ENCODE results near the gene CYSRT1. TPM values are rescaled to one million over a fixed set of nuclear protein-coding genes. Genes with fewer than 3 reads are reported as not detected.

Gene CYSRT1
- total and polyA plus RNA-seq, 7 experiments from 2014 or later, result 0.45 to 0.63 (median 0.49) TPM; not detected in 3

DNA sequence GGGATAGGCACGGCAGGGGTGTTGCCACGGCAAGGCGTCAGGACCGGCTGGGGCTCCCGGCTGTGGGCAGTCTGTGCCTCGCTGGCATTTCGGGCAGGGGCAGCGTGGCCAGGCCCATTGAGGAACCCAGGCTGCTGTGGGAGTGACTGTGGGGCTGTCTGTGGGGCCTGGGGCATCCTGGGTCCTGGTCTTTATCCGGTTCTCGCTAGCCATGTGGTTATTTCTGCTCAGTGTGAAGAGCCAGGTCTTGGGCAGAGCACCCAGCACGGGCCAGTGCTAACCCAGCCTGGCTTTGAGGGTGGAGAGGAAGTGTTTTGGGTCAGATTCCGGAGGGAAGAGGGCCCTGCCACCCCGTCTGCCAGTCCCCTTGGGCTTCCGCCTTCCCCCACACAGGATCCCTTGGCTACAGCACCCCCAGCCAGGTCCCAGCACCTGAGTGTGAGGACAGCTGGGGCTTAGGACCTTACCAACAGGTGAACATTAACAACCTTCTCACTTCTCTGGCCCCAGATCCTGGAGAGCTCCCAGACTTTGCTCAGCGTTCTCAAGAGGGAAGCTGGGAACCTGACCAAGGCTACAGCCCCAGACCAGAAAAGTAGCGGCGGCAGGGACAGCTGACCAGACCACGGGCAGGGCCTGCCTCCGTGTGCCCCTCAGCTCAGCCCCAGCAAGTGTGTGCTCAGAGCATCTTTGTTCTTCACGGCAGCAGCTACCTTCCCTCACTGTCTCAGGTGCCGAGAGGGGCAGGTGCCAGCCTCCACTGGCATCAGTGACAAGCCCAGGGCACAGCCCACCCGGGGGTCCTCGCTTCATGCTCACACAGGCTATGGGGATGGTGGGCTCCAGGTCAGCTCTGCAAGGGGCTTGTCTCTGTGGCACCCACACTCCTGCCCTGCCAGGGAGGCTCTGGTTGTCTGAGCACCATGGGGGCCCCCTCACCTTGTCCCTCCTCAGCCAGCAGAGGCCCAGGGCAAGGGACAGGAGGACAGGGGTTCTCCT lies 35.4 kb upstream of the CYSRT1 start:
- no peaks in the 10 kb centered on the region for H3K27me3 Mint-ChIP-seq
- ChIA-PET POLR2A (interaction anchor here (0.6 to 10.4 kb wide), 14 partner anchors 9 to 382 kb away, joined by 3 to 136 read pairs (median 3); partner anchors contain the start of genes CYSRT1, MAN1B1, NDOR1 and RABL6), CTCF (interaction anchor here (0.7 to 1.9 kb wide), 4 partner anchors 21 to 94 kb away, joined by 3 to 5 read pairs (median 4); no protein-coding TSS in a partner anchor)
- no peak for ATAC-seq
- Histone ChIP-seq H3K27ac (ENCODE audit: low read depth, low read length) (peak overlapping the region; percentile 99), H3K4me1 (ENCODE audit: control insufficient read depth in 2 of 2, insufficient read depth in 2 of 2, low read length in 2 of 2) (peaks cover 30 to 32% of the 10 kb centered on the region in 2 donors), H3K27me3 (ENCODE audit: control insufficient read depth in 2 of 2, insufficient read depth in 2 of 2, low read length in 2 of 2) (no peaks in the 10 kb centered on the region), H3K9me3 (ENCODE audit: control insufficient read depth in 2 of 3, low read length in 3 of 3) (no peaks in the 10 kb centered on the region), H3K4me3 (ENCODE audit: low read length) (peak overlapping the region; percentile 98), H3K36me3 (ENCODE audit: control insufficient read depth in 2 of 3, insufficient read depth in 3 of 3, low read length in 3 of 3) (peaks cover 0 to 54% (median 3%) of the 10 kb centered on the region in 3 experiments)
- peaks cover 9 to 54% (median 28%) of the 10 kb centered on the region in 7 donors for H3K4me1 Mint-ChIP-seq
- H3K9me3 Mint-ChIP-seq, result peaks cover 0 to 2% (median 0%) of the 10 kb centered on the region in 11 donors
- intact Hi-C loops (cut with micrococcal nuclease), result loop anchor here (2.0 kb wide), 2 partner anchors 51 to 95 kb away; partner anchors contain the start of gene TUBB4B (in 1 of the 2)
- H3K4me3 Mint-ChIP-seq, result peak overlapping the region; percentile 91 to 99 (median 92)
- H3K27ac Mint-ChIP-seq, result peak overlapping the region; percentile 85 to 96 (median 93)
- DNase-seq, result no peak
- peaks cover 0 to 6% (median 0%) of the 10 kb centered on the region in 5 donors for H3K36me3 Mint-ChIP-seq

DNA sequence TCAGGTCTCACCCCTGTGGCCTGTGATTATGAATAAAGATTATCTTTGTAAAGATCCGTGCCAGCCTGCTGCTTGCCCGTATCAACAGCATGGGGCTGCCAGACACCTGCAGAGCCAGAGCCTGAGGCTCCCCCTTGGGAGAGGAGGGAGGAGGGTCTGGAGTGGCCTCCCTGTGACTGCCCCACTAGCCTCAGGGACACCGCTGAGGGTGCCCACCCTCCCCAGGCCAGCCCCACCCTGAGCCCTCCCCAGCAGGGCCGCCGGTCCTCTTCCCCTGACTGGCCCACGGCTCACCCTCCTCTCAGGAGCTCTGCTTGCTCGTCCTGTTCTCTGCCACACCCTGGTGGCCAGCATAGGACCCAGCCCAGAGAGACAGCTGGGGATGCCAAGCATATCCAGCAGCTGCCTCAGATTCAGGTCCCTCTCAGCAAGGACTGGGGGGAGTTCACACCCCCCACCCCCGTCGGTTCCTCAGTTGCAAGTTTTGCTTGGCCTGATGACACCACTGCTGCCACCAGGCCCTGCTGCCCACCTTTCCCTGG lies 34.6 kb upstream of the CYSRT1 start:
- DNase-seq (no peak), ATAC-seq (no peak)
- Histone ChIP-seq H3K4me3 (ENCODE audit: low read length) (no peak overlapping the region), H3K27me3 (ENCODE audit: control insufficient read depth in 2 of 2, insufficient read depth in 2 of 2, low read length in 2 of 2) (no peaks in the 10 kb centered on the region), H3K4me1 (ENCODE audit: control insufficient read depth in 2 of 2, insufficient read depth in 2 of 2, low read length in 2 of 2) (peaks cover 30 to 32% of the 10 kb centered on the region in 2 donors), H3K27ac (ENCODE audit: low read depth, low read length) (peak overlapping the region; percentile 99), H3K9me3 (ENCODE audit: control insufficient read depth in 2 of 3, low read length in 3 of 3) (no peaks in the 10 kb centered on the region), H3K36me3 (ENCODE audit: control insufficient read depth in 2 of 3, insufficient read depth in 3 of 3, low read length in 3 of 3) (peaks cover 0 to 46% (median 0%) of the 10 kb centered on the region in 3 experiments)
- H3K9me3 Mint-ChIP-seq, result peaks cover 0 to 2% (median 0%) of the 10 kb centered on the region in 11 donors
- intact Hi-C loops (cut with micrococcal nuclease), result no loop called here
- no peaks in the 10 kb centered on the region for H3K27me3 Mint-ChIP-seq
- peak overlapping the region in 9 of 10 donors; percentile 30 to 95 (median 64) for H3K4me3 Mint-ChIP-seq
- H3K4me1 Mint-ChIP-seq, result peaks cover 9 to 50% (median 28%) of the 10 kb centered on the region in 7 donors
- H3K27ac Mint-ChIP-seq, result peak overlapping the region in 7 of 9 donors; percentile 42 to 86 (median 66)
- ChIA-PET CTCF (interaction anchor here (1.9 kb wide), 1 partner anchor 20 kb away, joined by 5 read pairs; no protein-coding TSS in a partner anchor), POLR2A (interaction anchor here (0.7 to 10.4 kb wide), 5 partner anchors 8 to 61 kb away, joined by 3 to 136 read pairs (median 16); partner anchors contain the start of genes NDOR1, TMEM203, TPRN and TUBB4B)
- H3K36me3 Mint-ChIP-seq, result peaks cover 0 to 6% (median 0%) of the 10 kb centered on the region in 5 donors

- ChIA-PET POLR2A (interaction anchor here (0.6 to 10.4 kb wide), 4 partner anchors 13 to 62 kb away, joined by 3 to 136 read pairs (median 7); partner anchors contain the start of genes NDOR1, TMEM203 and TPRN), CTCF (no interaction called here)
- H3K36me3 Mint-ChIP-seq, result peaks cover 0 to 6% (median 0%) of the 10 kb centered on the region in 5 donors
- H3K4me1 ChIP-seq (ENCODE audit: control insufficient read depth in 2 of 2, insufficient read depth in 2 of 2, low read length in 2 of 2), result peaks cover 28 to 29% of the 10 kb centered on the region in 2 donors
- no peak overlapping the region for H3K4me3 ChIP-seq (ENCODE audit: low read length)
- peak overlapping the region in 3 of 10 donors; percentile 52 to 95 (median 69) for H3K4me3 Mint-ChIP-seq
- H3K9me3 ChIP-seq (ENCODE audit: control insufficient read depth in 2 of 3, low read length in 3 of 3), result no peaks in the 10 kb centered on the region
- peak overlapping the region in 3 of 9 donors; percentile 42 to 86 (median 63) for H3K27ac Mint-ChIP-seq
- no peaks in the 10 kb centered on the region for H3K27me3 ChIP-seq (ENCODE audit: control insufficient read depth in 2 of 2, insufficient read depth in 2 of 2, low read length in 2 of 2)
- ATAC-seq, result no peak
- no peak for DNase-seq
- intact Hi-C loops (cut with micrococcal nuclease), result no loop called here
- H3K9me3 Mint-ChIP-seq, result peaks cover 0 to 2% (median 0%) of the 10 kb centered on the region in 11 donors
- no peaks in the 10 kb centered on the region for H3K27me3 Mint-ChIP-seq
- H3K4me1 Mint-ChIP-seq, result peaks cover 7 to 42% (median 26%) of the 10 kb centered on the region in 7 donors
- H3K36me3 ChIP-seq (ENCODE audit: control insufficient read depth in 2 of 3, insufficient read depth in 3 of 3, low read length in 3 of 3), result peaks cover 0 to 37% (median 0%) of the 10 kb centered on the region in 3 experiments
- no peak overlapping the region for H3K27ac ChIP-seq (ENCODE audit: low read depth, low read length)
Observed at GRCh38 chr9:137191245-137191644, 33.7 kb upstream of the CYSRT1 start.

- no peak overlapping the region for H3K27ac ChIP-seq (ENCODE audit: low read depth, low read length)
- no peaks in the 10 kb centered on the region for H3K9me3 ChIP-seq (ENCODE audit: control insufficient read depth in 2 of 3, low read length in 3 of 3)
- DNase-seq, result no peak
- no peak for ATAC-seq
- H3K36me3 ChIP-seq (ENCODE audit: control insufficient read depth in 2 of 3, insufficient read depth in 3 of 3, low read length in 3 of 3), result peaks cover 0 to 31% (median 0%) of the 10 kb centered on the region in 3 experiments
- Mint-ChIP-seq H3K27me3 (no peaks in the 10 kb centered on the region), H3K27ac (no peak overlapping the region), H3K4me3 (no peak overlapping the region), H3K4me1 (peaks cover 6 to 36% (median 22%) of the 10 kb centered on the region in 7 donors), H3K9me3 (peaks cover 0 to 2% (median 0%) of the 10 kb centered on the region in 11 donors), H3K36me3 (peaks cover 0 to 6% (median 0%) of the 10 kb centered on the region in 5 donors)
- H3K27me3 ChIP-seq (ENCODE audit: control insufficient read depth in 2 of 2, insufficient read depth in 2 of 2, low read length in 2 of 2), result no peaks in the 10 kb centered on the region
- CTCF ChIA-PET, result no interaction called here
- POLR2A ChIA-PET, result interaction anchor here (0.6 to 10.4 kb wide), 4 partner anchors 13 to 55 kb away, joined by 3 to 136 read pairs (median 5); partner anchors contain the start of genes NDOR1, TMEM203 and TPRN
- H3K4me3 ChIP-seq (ENCODE audit: low read length), result no peak overlapping the region
- peaks cover 22 to 23% of the 10 kb centered on the region in 2 donors for H3K4me1 ChIP-seq (ENCODE audit: control insufficient read depth in 2 of 2, insufficient read depth in 2 of 2, low read length in 2 of 2)
- intact Hi-C loops (cut with micrococcal nuclease), result no loop called here
Observed at GRCh38 chr9:137191691-137192447, 33.1 kb upstream of the CYSRT1 start.

GRCh38 chr9:137192448-137192780 lies 32.6 kb upstream of the CYSRT1 start:
- Histone ChIP-seq H3K27ac (ENCODE audit: low read depth, low read length) (no peak overlapping the region), H3K36me3 (ENCODE audit: control insufficient read depth in 2 of 3, insufficient read depth in 3 of 3, low read length in 3 of 3) (peaks cover 0 to 28% (median 0%) of the 10 kb centered on the region in 3 experiments), H3K27me3 (ENCODE audit: control insufficient read depth in 2 of 2, insufficient read depth in 2 of 2, low read length in 2 of 2) (no peaks in the 10 kb centered on the region), H3K9me3 (ENCODE audit: control insufficient read depth in 2 of 3, low read length in 3 of 3) (no peaks in the 10 kb centered on the region), H3K4me3 (ENCODE audit: low read length) (no peak overlapping the region), H3K4me1 (ENCODE audit: control insufficient read depth in 2 of 2, insufficient read depth in 2 of 2, low read length in 2 of 2) (peaks cover 17 to 18% of the 10 kb centered on the region in 2 donors)
- no peaks in the 10 kb centered on the region for H3K27me3 Mint-ChIP-seq
- CTCF ChIA-PET, result interaction anchor here (1.0 kb wide), 1 partner anchor 399 kb away, joined by 3 read pairs; no protein-coding TSS in a partner anchor
- intact Hi-C loops (cut with micrococcal nuclease), result no loop called here
- no peak overlapping the region for H3K4me3 Mint-ChIP-seq
- peaks cover 3 to 31% (median 17%) of the 10 kb centered on the region in 7 donors for H3K4me1 Mint-ChIP-seq
- peaks cover 0 to 2% (median 0%) of the 10 kb centered on the region in 11 donors for H3K9me3 Mint-ChIP-seq
- no peak for ATAC-seq
- POLR2A ChIA-PET, result interaction anchor here (0.6 to 10.4 kb wide), 5 partner anchors 12 to 66 kb away, joined by 3 to 136 read pairs (median 4); partner anchors contain the start of genes NDOR1, TMEM203 and TPRN
- H3K27ac Mint-ChIP-seq, result no peak overlapping the region
- no peak for DNase-seq
- H3K36me3 Mint-ChIP-seq, result peaks cover 0 to 6% (median 0%) of the 10 kb centered on the region in 5 donors

All from naive thymus-derived CD4-positive, alpha-beta T cell (primary cell).